GM12878 (cell line): ENCODE measurements around the gene CCL22.

Experiments used
- HCFC1 ChIP-seq: fragments of 150-350 bp; IDR thresholded peaks from 2 replicates; pipeline ENCODE4 v1.6.1; 2014; ENCODE audit warnings: low read length
- TF ChIP-seq, protein P1 (sequence below): IDR thresholded peaks from 2 replicates; pipeline ENCODE4 v1.6.1; 2011; ENCODE audit warnings: low read depth, low read length, improper control_type of control experiment, borderline replicate concordance

DNA sequence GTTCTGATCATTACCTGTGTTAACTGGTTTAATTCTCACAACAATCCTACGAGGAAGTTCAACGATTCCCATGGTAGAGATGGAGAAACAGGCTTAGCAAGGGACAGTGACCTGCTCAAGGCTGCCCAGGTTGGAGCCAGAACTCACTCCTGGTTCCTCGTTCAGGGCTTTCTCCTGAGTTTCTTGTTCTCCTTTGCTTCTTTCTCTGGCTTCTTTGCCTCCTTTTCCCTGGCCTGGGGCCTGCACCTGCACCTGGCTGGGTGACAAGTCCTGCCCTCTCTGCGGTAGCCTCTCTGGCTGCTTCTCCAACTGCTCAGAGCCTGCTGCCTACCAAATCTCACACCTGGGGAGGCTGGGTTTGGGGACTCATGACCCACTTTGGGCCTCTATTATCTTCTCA is 2.8 kb downstream of the CCL22 start:
- no peak for TF ChIP-seq HCFC1
- TF ChIP-seq, protein P1, sequence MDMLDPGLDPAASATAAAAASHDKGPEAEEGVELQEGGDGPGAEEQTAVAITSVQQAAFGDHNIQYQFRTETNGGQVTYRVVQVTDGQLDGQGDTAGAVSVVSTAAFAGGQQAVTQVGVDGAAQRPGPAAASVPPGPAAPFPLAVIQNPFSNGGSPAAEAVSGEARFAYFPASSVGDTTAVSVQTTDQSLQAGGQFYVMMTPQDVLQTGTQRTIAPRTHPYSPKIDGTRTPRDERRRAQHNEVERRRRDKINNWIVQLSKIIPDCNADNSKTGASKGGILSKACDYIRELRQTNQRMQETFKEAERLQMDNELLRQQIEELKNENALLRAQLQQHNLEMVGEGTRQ, result no peak
